H1 (cell line): Measurements from ENCODE around the gene MRPS24. TPM values are rescaled to one million over a fixed set of nuclear protein-coding genes. Genes with fewer than 3 reads are reported as not detected.

Experiments
- CTCF ChIA-PET: fragments of 300-600 bp; sonication (Branson Sonifier 250); formaldehyde crosslinking; loops from one replicate; lab custom pipeline; 2021; ENCODE audit not compliant: partially characterized antibody; lab: Charles Lee
- POLR2A ChIA-PET: fragments of 300-600 bp; sonication (Branson Sonifier 250); formaldehyde crosslinking; loops from one replicate; lab custom pipeline; 2021; ENCODE audit warnings: inconsistent platforms; ENCODE audit not compliant: partially characterized antibody; lab: Charles Lee
- DNase-seq, 2 experiments: peaks; one replicate each; pipeline versions ENCODE4 v3.0.0 to v3.0.0-alpha.2; 2010 to 2022; ENCODE audit warnings: low spot score in 2 of 2, low read depth in 1 of 2, mixed read lengths in 1 of 2
- FAIRE-seq: peaks from 2 replicates; lab custom pipeline; 2011; peaks lifted over from hg19 to GRCh38; lab: Jason Lieb, UNC
- H2AFZ ChIP-seq: 2 replicates; pipeline ENCODE4 v1.8.1; 2012; ENCODE audit warnings: low read length, inconsistent platforms
- H2AK5ac ChIP-seq: 2 replicates; pipeline ENCODE4 v1.6.1; 2013; ENCODE audit warnings: low read depth, low read length
- H2BK120ac ChIP-seq: replicated peaks from 2 replicates; pipeline ENCODE3; 2013; ENCODE audit warnings: low read depth, low read length, inconsistent platforms
- H2BK12ac ChIP-seq: 2 replicates; pipeline ENCODE4 v1.6.1; 2013; ENCODE audit warnings: low read depth, low read length
- H2BK15ac ChIP-seq: 2 replicates; pipeline ENCODE4 v1.6.1; 2013; ENCODE audit warnings: low read length
- H2BK20ac ChIP-seq: 2 replicates; pipeline ENCODE4 v1.6.1; 2013; ENCODE audit warnings: low read length
- H2BK5ac ChIP-seq: 2 replicates; pipeline ENCODE4 v1.6.1; 2013; ENCODE audit warnings: low read depth, low read length
- H3K14ac ChIP-seq: 2 replicates; pipeline ENCODE4 v1.6.1; 2013; ENCODE audit warnings: inconsistent platforms; ENCODE audit not compliant: insufficient read length
- H3K18ac ChIP-seq: 2 replicates; pipeline ENCODE4 v1.6.1; 2013; ENCODE audit warnings: low read length; ENCODE audit errors: extremely low read depth
- H3K23ac ChIP-seq: 2 replicates; pipeline ENCODE4 v1.6.1; 2013; ENCODE audit warnings: inconsistent platforms; ENCODE audit not compliant: insufficient read length
- H3K23me2 ChIP-seq: 2 replicates; pipeline ENCODE4 v1.6.1; 2013; ENCODE audit warnings: low read depth, low read length
- H3K27ac ChIP-seq: 2 replicates; pipeline ENCODE4 v1.6.1; 2011; ENCODE audit warnings: low read depth, low read length, inconsistent platforms
- H3K27me3 ChIP-seq, 4 experiments: replicated peaks in 1 of 4; 1 replicate in 1 of 4; 2 replicates in 3 of 4; pipeline versions ENCODE4 v1.6.1 to v1.8.1; 2011 to 2013; ENCODE audit warnings: low read length in 3 of 4, mild to moderate bottlenecking in 3 of 4, inconsistent platforms in 2 of 4, mixed read lengths in 2 of 4, moderate library complexity in 1 of 4; ENCODE audit not compliant: control insufficient read depth in 3 of 4, insufficient read depth in 3 of 4; ENCODE audit errors: extremely low read depth in 1 of 4
- H3K36me3 ChIP-seq, 4 experiments: 2 replicates each; pipeline versions ENCODE4 v1.6.1 to v1.8.1; 2011 to 2013; ENCODE audit warnings: mild to moderate bottlenecking in 4 of 4, low read length in 3 of 4, moderate library complexity in 2 of 4, control low read depth in 1 of 4, inconsistent platforms in 1 of 4; ENCODE audit not compliant: insufficient read depth in 4 of 4, control insufficient read depth in 2 of 4
- H3K4ac ChIP-seq: replicated peaks from 2 replicates; pipeline ENCODE3; 2013; ENCODE audit warnings: low read length, low read depth, mixed read lengths, inconsistent platforms; ENCODE audit not compliant: insufficient read length
- H3K4me1 ChIP-seq, 4 experiments: replicated peaks in 1 of 4; 1 replicate in 1 of 4; 2 replicates in 3 of 4; pipeline versions ENCODE4 v1.6.1 to v1.8.1; 2011 to 2013; ENCODE audit warnings: low read length in 3 of 4, inconsistent platforms in 2 of 4, mixed read lengths in 1 of 4; ENCODE audit not compliant: insufficient read depth in 4 of 4, control insufficient read depth in 3 of 4
- H3K4me2 ChIP-seq, 2 experiments: 2 replicates each; pipeline versions ENCODE4 v1.6.1 to v1.8.1; 2011 to 2013; ENCODE audit warnings: low read depth in 2 of 2, low read length in 2 of 2, control low read depth in 1 of 2, inconsistent platforms in 1 of 2, mild to moderate bottlenecking in 1 of 2; ENCODE audit not compliant: insufficient read depth in 1 of 2
- H3K4me3 ChIP-seq, 4 experiments: fragments of 200-600, 300-600 bp in 1 of 4; sonication (generic), shearing (Covaris generic), sonication (Bioruptor Twin) in 1 of 4; 2 replicates each; pipeline versions ENCODE4 v1.5.1 to v1.8.1; 2011 to 2016; ENCODE audit warnings: low read length in 4 of 4, low read depth in 3 of 4, control low read depth in 2 of 4, inconsistent platforms in 2 of 4, mild to moderate bottlenecking in 2 of 4, mixed read lengths in 1 of 4, moderate library complexity in 1 of 4; ENCODE audit not compliant: insufficient read depth in 2 of 4; ENCODE audit errors: extremely low read depth in 1 of 4
- H3K56ac ChIP-seq: replicated peaks from 2 replicates; pipeline ENCODE3; 2013; ENCODE audit warnings: low read depth, mild to moderate bottlenecking, mixed read lengths, low read length, inconsistent platforms; ENCODE audit not compliant: insufficient read length
- H3K79me1 ChIP-seq: 2 replicates; pipeline ENCODE4 v1.6.1; 2013; ENCODE audit warnings: low read depth, low read length, control low read depth
- H3K79me2 ChIP-seq, 2 experiments: 2 replicates each; pipeline versions ENCODE4 v1.6.1 to v1.8.1; 2012 to 2013; ENCODE audit warnings: low read length in 2 of 2, mild to moderate bottlenecking in 2 of 2, inconsistent platforms in 1 of 2; ENCODE audit not compliant: insufficient read depth in 2 of 2, control insufficient read depth in 1 of 2
- H3K9ac ChIP-seq, 4 experiments: replicated peaks in 1 of 4; 1 replicate in 1 of 4; 2 replicates in 3 of 4; pipeline versions ENCODE4 v1.6.1 to v1.8.1; 2011 to 2013; ENCODE audit warnings: low read depth in 3 of 4, low read length in 3 of 4, control low read depth in 2 of 4, mild to moderate bottlenecking in 2 of 4, moderate library complexity in 2 of 4, inconsistent platforms in 1 of 4; ENCODE audit errors: extremely low read depth in 1 of 4
- H3K9me3 ChIP-seq, 2 experiments: 2 replicates each; pipeline versions ENCODE4 v1.6.1 to v1.8.1; 2012 to 2013; ENCODE audit warnings: mild to moderate bottlenecking in 2 of 2, moderate library complexity in 2 of 2, control low read depth in 1 of 2, inconsistent platforms in 1 of 2, low read depth in 1 of 2, low read length in 1 of 2, mixed read lengths in 1 of 2; ENCODE audit not compliant: insufficient read depth in 2 of 2
- H4K20me1 ChIP-seq, 2 experiments: replicated peaks in 1 of 2; 2 replicates each; pipeline versions ENCODE3 to v1.8.1; 2011 to 2013; ENCODE audit warnings: inconsistent platforms in 2 of 2, low read length in 2 of 2, mild to moderate bottlenecking in 1 of 2; ENCODE audit not compliant: insufficient read depth in 2 of 2, control insufficient read depth in 1 of 2
- H4K5ac ChIP-seq: 2 replicates; pipeline ENCODE4 v1.6.1; 2013; ENCODE audit warnings: low read length, low read depth, mixed read lengths, inconsistent platforms; ENCODE audit not compliant: insufficient read length
- H4K8ac ChIP-seq: 2 replicates; pipeline ENCODE4 v1.8.0; 2013; ENCODE audit warnings: mild to moderate bottlenecking, moderate library complexity, low read length, inconsistent platforms; ENCODE audit not compliant: insufficient read depth; ENCODE audit errors: extremely low read depth
- H4K91ac ChIP-seq: replicated peaks from 2 replicates; pipeline ENCODE3; 2013; ENCODE audit warnings: low read length, mixed read lengths, inconsistent platforms; ENCODE audit not compliant: insufficient read length
- CTBP2 ChIP-seq: IDR thresholded peaks from 2 replicates; pipeline ENCODE4 v1.7.0; 2011; ENCODE audit warnings: borderline replicate concordance, mild to moderate bottlenecking, moderate library complexity, mixed read lengths, low read length; ENCODE audit not compliant: insufficient read depth, insufficient read length
- E2F6 ChIP-seq: IDR thresholded peaks from 2 replicates; pipeline ENCODE4 v1.6.1; 2012; ENCODE audit warnings: inconsistent platforms
- KDM4A ChIP-seq: IDR thresholded peaks from one replicate; pipeline ENCODE4 v1.7.1; 2012; ENCODE audit warnings: low read depth, mild to moderate bottlenecking, moderate library complexity, low read length, inconsistent platforms; ENCODE audit not compliant: severe bottlenecking
- KDM5A ChIP-seq: fragments of 200-600 bp; IDR thresholded peaks from 2 replicates; pipeline ENCODE4 v1.7.1; 2012; ENCODE audit warnings: mild to moderate bottlenecking, low read length, inconsistent platforms, mixed read lengths
- RNF2 ChIP-seq: fragments of 200-900, 300-1000 bp; sonication (generic); IDR thresholded peaks from 2 replicates; pipeline ENCODE4 v1.7.1; 2016; ENCODE audit warnings: borderline replicate concordance, low read depth, mild to moderate bottlenecking, antibody characterized with exemption, low read length; ENCODE audit not compliant: poor library complexity, severe bottlenecking; ENCODE audit errors: missing control alignments
- RXRA ChIP-seq: IDR thresholded peaks from 2 replicates; pipeline ENCODE4 v1.6.1; 2011; ENCODE audit warnings: low read depth, mild to moderate bottlenecking, low read length, moderate library complexity; ENCODE audit not compliant: insufficient read depth
- SIN3A ChIP-seq, 2 experiments: IDR thresholded peaks in 1 of 2; conservative IDR thresholded peaks in 1 of 2; 2 replicates each; pipeline ENCODE4 v1.6.1; 2011 to 2012; ENCODE audit warnings: low read length in 2 of 2, improper control_type of control experiment in 1 of 2, low read depth in 1 of 2, mild to moderate bottlenecking in 1 of 2
- SP2 ChIP-seq: IDR thresholded peaks from 2 replicates; pipeline ENCODE4 v1.6.1; 2012; ENCODE audit warnings: mild to moderate bottlenecking, low read length, inconsistent platforms
- SRF ChIP-seq: IDR thresholded peaks from 2 replicates; pipeline ENCODE4 v1.6.1; 2011; ENCODE audit warnings: mild to moderate bottlenecking, low read depth, low read length, moderate library complexity
- WGBS, 2 experiments: shearing (Covaris generic) in 1 of 2; methylation state at CpG; one replicate each; pipeline versions ENCODE4 v1.1.6 to v1.1.7; 2013 to 2015; ENCODE audit warnings: low lambda C conversion rate in 2 of 2, mixed read lengths in 2 of 2, inconsistent platforms in 1 of 2, low coverage in 1 of 2, missing lambda C conversion rate in 1 of 2; ENCODE audit not compliant: insufficient replicate concordance in 2 of 2, insufficient coverage in 1 of 2, insufficient read length in 1 of 2; ENCODE audit errors: extremely low coverage in 1 of 2, missing lambda C conversion rate in 1 of 2; 5-methylcytosine and 5-hydroxymethylcytosine counted together
- polyA plus RNA-seq, 7 experiments: library from polyadenylated mRNA; depleted of rRNA in 3 of 7; stranded (reverse) in 5 of 7; unstranded in 2 of 7; fragments of >200 nt in 5 of 7; fragments of 200-250 nt in 2 of 7; gene quantifications; 1 replicate in 5 of 7; 2 replicates in 1 of 7; 4 replicates in 1 of 7; pipeline versions ENCODE4 v1.2.1 to v1.2.3, GENCODE V29; 2011 to 2013; ENCODE audit warnings: missing spikeins in 2 of 7, mixed read lengths in 2 of 7
- total RNA-seq: library from RNA; stranded (reverse); fragmentation: NEBNext Ultra II Directional; extraction: Animal tissue kit (Norgen Biotek cat#: 25700); gene quantifications from 2 replicates; pipeline ENCODE4 v1.2.1, GENCODE V29; 2021

The MRPS24 gene
- total and polyA plus RNA-seq, 2 of the 8 experiments (the other 6 are each of a cell fraction or from before 2014, with no cell fraction given) = 133 to 347 TPM

- Histone ChIP-seq H3K23me2 (no peaks in the 10 kb centered on the region), H3K18ac (no peak overlapping the region), H3K79me2 (no peaks in the 10 kb centered on the region), H4K8ac (no peak overlapping the region; the same call in 1 of the 2 replicates), H4K91ac (no peak overlapping the region), H2AFZ (no peak overlapping the region), H3K14ac (no peak overlapping the region), H2BK5ac (no peak overlapping the region), H3K4me2 (no peak overlapping the region), H3K36me3 (peaks cover 5 to 23% (median 12%) of the 10 kb centered on the region in 4 experiments; a peak in 6 of 8 replicates), H3K56ac (no peak overlapping the region), H2BK12ac (no peak overlapping the region), H3K4me3 (no peak overlapping the region), H2BK15ac (no peak overlapping the region), H3K23ac (no peak overlapping the region), H3K4ac (no peak overlapping the region), H3K9ac (no peak overlapping the region), H4K20me1 (no peaks in the 10 kb centered on the region), H2AK5ac (no peak overlapping the region), H4K5ac (no peak overlapping the region), H3K9me3 (no peaks in the 10 kb centered on the region), H3K27ac (no peak overlapping the region; the same call in 1 of the 2 replicates), H3K27me3 (no peaks in the 10 kb centered on the region), H2BK20ac (no peak overlapping the region), H2BK120ac (no peak overlapping the region), H3K79me1 (no peaks in the 10 kb centered on the region), H3K4me1 (peaks cover 1 to 4% (median 2%) of the 10 kb centered on the region in 4 experiments; a peak in 3 of 7 replicates)
- CTCF ChIA-PET = interaction anchor here (0.5 to 2.2 kb wide), 5 partner anchors 9 to 65 kb away, joined by 3 to 7 read pairs (median 3); no protein-coding TSS in a partner anchor
- WGBS, 2 experiments = 91% methylated on average over 38 of the region's 38 CpGs; no CpG with 5 or more reads in 1 of the 2 experiments
- FAIRE-seq (no peak), DNase-seq (no peak)
- POLR2A ChIA-PET = interaction anchor here (1.5 to 1.8 kb wide), 4 partner anchors 9 to 27 kb away, joined by 3 to 7 read pairs (median 4); partner anchors contain the start of gene MRPS24
- TF ChIP-seq E2F6 (no peak), RXRA (no peak), CTBP2 (no peak), SIN3A (conservative IDR thresholded peaks at IDR 0.05 in 1 of 2, IDR thresholded peaks at IDR 0.05 in 1 of 2; ENCODE audit: low read depth in 1 of 2, low read length in 2 of 2) (no peak), KDM5A (no peak), SP2 (no peak), KDM4A (no peak), SRF (no peak), RNF2 (no peak)
Observed at GRCh38 chr7:43877968-43878864, 8.9 kb upstream of the MRPS24 start.
